GM23248 (cell line): ENCODE data around the gene TM4SF18. TPM values are rescaled to one million over a fixed set of nuclear protein-coding genes. Genes with fewer than 3 reads are reported as not detected.

Source experiments
- DNase-seq: peaks from one replicate; pipeline ENCODE4 v3.0.0-alpha.2; 2015
- H2AFZ ChIP-seq: fragments of 200-600 bp; sonication (generic); 2 replicates; pipeline ENCODE4 v1.6.1; 2016; ENCODE audit warnings: antibody characterized with exemption
- H3F3A ChIP-seq: fragments of 200-600 bp; sonication (generic); 2 replicates; pipeline ENCODE4 v1.6.1; 2016; ENCODE audit warnings: mild to moderate bottlenecking, antibody characterized with exemption, mixed run types; ENCODE audit not compliant: insufficient read depth
- H3K27ac ChIP-seq: fragments of 200-600 bp; sonication (generic); 2 replicates; pipeline ENCODE4 v1.5.1; 2016; ENCODE audit warnings: mild to moderate bottlenecking
- H3K27me3 ChIP-seq: fragments of 200-600 bp; sonication (generic); replicated peaks from 2 replicates; pipeline ENCODE4 v1.6.1; 2016; ENCODE audit warnings: mild to moderate bottlenecking; ENCODE audit not compliant: insufficient read depth
- H3K36me3 ChIP-seq: fragments of 200-600 bp; sonication (generic); 2 replicates; pipeline ENCODE4 v1.6.1; 2016; ENCODE audit warnings: low read depth, mild to moderate bottlenecking
- H3K4me1 ChIP-seq: fragments of 200-600 bp; sonication (generic); 2 replicates; pipeline ENCODE4 v1.6.1; 2016; ENCODE audit warnings: mild to moderate bottlenecking; ENCODE audit not compliant: insufficient read depth
- H3K4me2 ChIP-seq: fragments of 200-600 bp; sonication (generic); one replicate; pipeline ENCODE4 v1.6.1; 2016; ENCODE audit warnings: mild to moderate bottlenecking; ENCODE audit not compliant: unreplicated experiment
- H3K4me3 ChIP-seq: fragments of 200-600 bp; sonication (generic); 2 replicates; pipeline ENCODE4 v1.5.1; 2016; ENCODE audit warnings: mild to moderate bottlenecking
- H3K79me2 ChIP-seq: fragments of 200-600 bp; sonication (generic); 2 replicates; pipeline ENCODE4 v1.6.1; 2016; ENCODE audit warnings: mild to moderate bottlenecking; ENCODE audit not compliant: insufficient read depth
- H3K9ac ChIP-seq: fragments of 200-600 bp; sonication (generic); 2 replicates; pipeline ENCODE4 v1.6.1; 2016; ENCODE audit warnings: mild to moderate bottlenecking
- H3K9me2 ChIP-seq: fragments of 200-600 bp; sonication (generic); 2 replicates; pipeline ENCODE4 v1.6.1; 2016; ENCODE audit warnings: mixed run types, mild to moderate bottlenecking, moderate library complexity; ENCODE audit not compliant: insufficient read depth
- H3K9me3 ChIP-seq: fragments of 200-600 bp; sonication (generic); one replicate; pipeline ENCODE4 v1.6.1; 2017; ENCODE audit warnings: low read depth
- H4K20me1 ChIP-seq: fragments of 200-600 bp; sonication (generic); 2 replicates; pipeline ENCODE4 v1.6.0; 2016; ENCODE audit not compliant: insufficient read depth
- EZH2 ChIP-seq: fragments of 200-600 bp; sonication (generic); IDR thresholded peaks from 2 replicates; pipeline ENCODE4 v1.6.1; 2018; ENCODE audit warnings: antibody characterized with exemption, mild to moderate bottlenecking; ENCODE audit not compliant: insufficient read depth, poor library complexity, severe bottlenecking
- EZH2phosphoT487 ChIP-seq: fragments of 200-600 bp; sonication (generic); IDR thresholded peaks from 2 replicates; pipeline ENCODE4 v1.6.1; 2018; ENCODE audit warnings: antibody characterized with exemption, moderate library complexity, mild to moderate bottlenecking, low read depth; ENCODE audit not compliant: insufficient read depth
- WGBS, 2 experiments: methylation state at CpG; one replicate each; pipeline ENCODE4 v1.1.6; 2015 to 2017; ENCODE audit warnings: low lambda C conversion rate in 2 of 2, low coverage in 1 of 2; ENCODE audit errors: missing lambda C conversion rate in 2 of 2; 5-methylcytosine and 5-hydroxymethylcytosine counted together
- in situ Hi-C: fragments of 300-500 bp; cut with MboI; formaldehyde crosslinking; loops from 2 replicates; pipeline ENCODE4 v1.15.0; 2020
- polyA plus RNA-seq: library from polyadenylated mRNA; unstranded; fragments of >200 nt; fragmentation: Nextera tagmentation; extraction: Ambion mirVana; gene quantifications from 2 replicates; pipeline ENCODE4 v1.2.1, GENCODE V29; 2016
- total RNA-seq: library from RNA; depleted of rRNA; stranded (reverse); fragments of >200 nt; shearing (Covaris generic); gene quantifications from 2 replicates; pipeline ENCODE4 v1.2.3, GENCODE V29; 2014

The TM4SF18 gene
- total and polyA plus RNA-seq, 2 experiments from 2014 or later, result not detected

GRCh38 chr3:149374793-149375500, 41.5 kb upstream of the TM4SF18 start:
- WGBS, 2 experiments, result 95 to 100% methylated on average over 3 of the region's 3 CpGs
- Histone ChIP-seq H3K27ac (peak overlapping the region; percentile 61; the same call in 1 of the 2 replicates), H2AFZ (no peak overlapping the region), H3K4me1 (peaks cover 62% of the 10 kb centered on the region), H3K9me2 (no peaks in the 10 kb centered on the region), H3K79me2 (no peaks in the 10 kb centered on the region), H3K9me3 (no peaks in the 10 kb centered on the region), H4K20me1 (no peaks in the 10 kb centered on the region), H3K4me3 (no peak overlapping the region), H3K4me2 (no peak overlapping the region), H3K36me3 (no peaks in the 10 kb centered on the region), H3K27me3 (no peaks in the 10 kb centered on the region), H3K9ac (no peak overlapping the region), H3F3A (peaks cover 73% of the 10 kb centered on the region)
- TF ChIP-seq EZH2, result no peak
- no peak for TF ChIP-seq EZH2phosphoT487
- in situ Hi-C loops, result no loop called here
- no peak for DNase-seq

- peak overlapping the region; percentile 61; the same call in 1 of the 2 replicates for H3K27ac ChIP-seq
- no peak for DNase-seq
- peaks cover 79% of the 10 kb centered on the region for H3F3A ChIP-seq
- H3K9me2 ChIP-seq, result no peaks in the 10 kb centered on the region
- H4K20me1 ChIP-seq, result no peaks in the 10 kb centered on the region
- H3K9ac ChIP-seq, result no peak overlapping the region
- in situ Hi-C loops, result no loop called here
- H2AFZ ChIP-seq, result no peak overlapping the region
- H3K4me2 ChIP-seq, result no peak overlapping the region
- TF ChIP-seq EZH2phosphoT487, result no peak
- TF ChIP-seq EZH2, result no peak
- no peaks in the 10 kb centered on the region for H3K36me3 ChIP-seq
- 57 to 64% methylated on average over 1 of the region's 1 CpG for WGBS, 2 experiments
- H3K9me3 ChIP-seq, result no peaks in the 10 kb centered on the region
- no peak overlapping the region for H3K4me3 ChIP-seq
- H3K4me1 ChIP-seq, result peaks cover 62% of the 10 kb centered on the region
- no peaks in the 10 kb centered on the region for H3K27me3 ChIP-seq
- H3K79me2 ChIP-seq, result no peaks in the 10 kb centered on the region
Measured at GRCh38 chr3:149374391-149374790, 41.0 kb upstream of the TM4SF18 start.

GRCh38 chr3:149373235-149374125, 40.0 kb upstream of the TM4SF18 start:
- no peaks in the 10 kb centered on the region for H3K27me3 ChIP-seq
- H3K9ac ChIP-seq, result no peak overlapping the region
- no peak overlapping the region for H2AFZ ChIP-seq
- TF ChIP-seq EZH2phosphoT487 (no peak), EZH2 (no peak)
- peak; percentile 92 for DNase-seq
- H3K4me1 ChIP-seq, result peaks cover 60% of the 10 kb centered on the region
- H3K36me3 ChIP-seq, result no peaks in the 10 kb centered on the region
- H3K4me3 ChIP-seq, result no peak overlapping the region
- H3K4me2 ChIP-seq, result peak overlapping the region; percentile 38
- 73 to 76% methylated on average over 2 of the region's 2 CpGs for WGBS, 2 experiments
- no peaks in the 10 kb centered on the region for H4K20me1 ChIP-seq
- H3K9me3 ChIP-seq, result no peaks in the 10 kb centered on the region
- no peaks in the 10 kb centered on the region for H3K9me2 ChIP-seq
- H3K79me2 ChIP-seq, result no peaks in the 10 kb centered on the region
- H3F3A ChIP-seq, result peaks cover 88% of the 10 kb centered on the region
- in situ Hi-C loops, result no loop called here
- H3K27ac ChIP-seq, result peak overlapping the region; percentile 61

- no peak overlapping the region for H3K27ac ChIP-seq
- no peak overlapping the region for H3K9ac ChIP-seq
- H3K4me1 ChIP-seq, result peaks cover 50% of the 10 kb centered on the region
- no peak overlapping the region for H3K4me3 ChIP-seq
- H3F3A ChIP-seq, result peaks cover 86% of the 10 kb centered on the region
- TF ChIP-seq EZH2 (no peak), EZH2phosphoT487 (no peak)
- DNase-seq, result no peak
- H4K20me1 ChIP-seq, result no peaks in the 10 kb centered on the region
- no peaks in the 10 kb centered on the region for H3K36me3 ChIP-seq
- in situ Hi-C loops, result no loop called here
- H3K4me2 ChIP-seq, result peak overlapping the region; percentile 64
- no peak overlapping the region for H2AFZ ChIP-seq
- 59 to 70% methylated on average over 2 of the region's 2 CpGs for WGBS, 2 experiments
- no peaks in the 10 kb centered on the region for H3K9me3 ChIP-seq
- no peaks in the 10 kb centered on the region for H3K9me2 ChIP-seq
- H3K27me3 ChIP-seq, result no peaks in the 10 kb centered on the region
- no peaks in the 10 kb centered on the region for H3K79me2 ChIP-seq
Measured at GRCh38 chr3:149371723-149372114, 38.3 kb upstream of the TM4SF18 start.
